Stimulated activated naive CD8-positive, alpha-beta T cell treated with anti-CD3 and anti-CD28 coated beads, Interleukin-15, Interleukin-2, amounts not matched to agents 100 ng/mL and 50 ng/mL, for 24 hours (primary cell): ENCODE measurements around the gene ZFHX3.
"Not testable (repeated sequence)": the region's sequence is repeated elsewhere in the genome, so short reads cannot be mapped to it uniquely, and the experiment has no call there.

ENCODE experiments used
- H3K27ac Mint-ChIP-seq: one replicate; pipeline ENCODE4 v1.8.0; 2021; ENCODE audit warnings: mild to moderate bottlenecking, mixed read lengths
- H3K27me3 Mint-ChIP-seq: one replicate; pipeline ENCODE4 v1.8.0; 2021; ENCODE audit warnings: mixed read lengths
- H3K36me3 Mint-ChIP-seq: one replicate; pipeline ENCODE4 v1.8.0; 2021; ENCODE audit warnings: low read depth, mixed read lengths
- H3K4me1 Mint-ChIP-seq: one replicate; pipeline ENCODE4 v1.8.0; 2021; ENCODE audit warnings: low read depth, mixed read lengths
- H3K4me3 Mint-ChIP-seq: one replicate; pipeline ENCODE4 v1.8.0; 2021; ENCODE audit warnings: mild to moderate bottlenecking, mixed read lengths
- H3K9me3 Mint-ChIP-seq: one replicate; pipeline ENCODE4 v1.8.0; 2021; ENCODE audit warnings: mixed read lengths

ZFHX3 gene

GRCh38 chr16:73047536-73048291, at the start of gene ZFHX3:
Gene ZFHX3 (minus strand): TSS chr16:73048128. CDS start chr16:72960145, 87,983 bp downstream.
- Mint-ChIP-seq H3K36me3 (no peaks in the 10 kb centered on the region), H3K27ac (peak within 1 kb of the TSS; percentile 29), H3K27me3 (peaks cover 28% of the 10 kb centered on the region), H3K9me3 (no peaks in the 10 kb centered on the region), H3K4me3 (peak within 1 kb of the TSS; percentile 66), H3K4me1 (peaks cover 14% of the 10 kb centered on the region)

- H3K9me3 Mint-ChIP-seq: no peaks in the 10 kb centered on the region
Observed at GRCh38 chr16:73096510-73096909, 48.6 kb upstream of the ZFHX3 start.

GRCh38 chr16:73095885-73096421, 48.0 kb upstream of the ZFHX3 start:
- Mint-ChIP-seq H3K27ac (no peak overlapping the region), H3K4me3 (no peak overlapping the region), H3K4me1 (no peaks in the 10 kb centered on the region), H3K27me3 (no peaks in the 10 kb centered on the region), H3K36me3 (no peaks in the 10 kb centered on the region), H3K9me3 (no peaks in the 10 kb centered on the region)

More at GRCh38 chr16:73096510-73096909, 48.6 kb upstream of the ZFHX3 start:
- H3K27ac Mint-ChIP-seq: no peak overlapping the region
- H3K36me3 Mint-ChIP-seq: no peaks in the 10 kb centered on the region
- no peaks in the 10 kb centered on the region for H3K27me3 Mint-ChIP-seq
- no peak overlapping the region for H3K4me3 Mint-ChIP-seq
- no peaks in the 10 kb centered on the region for H3K4me1 Mint-ChIP-seq

GRCh38 chr16:73095142-73095820, 47.4 kb upstream of the ZFHX3 start:
- H3K9me3 Mint-ChIP-seq: no peaks in the 10 kb centered on the region
- H3K4me3 Mint-ChIP-seq: no peak overlapping the region
- no peaks in the 10 kb centered on the region for H3K27me3 Mint-ChIP-seq
- no peaks in the 10 kb centered on the region for H3K36me3 Mint-ChIP-seq
- H3K4me1 Mint-ChIP-seq: no peaks in the 10 kb centered on the region
- H3K27ac Mint-ChIP-seq: no peak overlapping the region

GRCh38 chr16:73094371-73094770, 46.4 kb upstream of the ZFHX3 start:
- H3K27ac Mint-ChIP-seq: no peak overlapping the region
- H3K4me3 Mint-ChIP-seq: no peak overlapping the region
- H3K36me3 Mint-ChIP-seq: no peaks in the 10 kb centered on the region
- no peaks in the 10 kb centered on the region for H3K4me1 Mint-ChIP-seq
- H3K27me3 Mint-ChIP-seq: no peaks in the 10 kb centered on the region
- H3K9me3 Mint-ChIP-seq: no peaks in the 10 kb centered on the region

GRCh38 chr16:73093146-73094144, 45.5 kb upstream of the ZFHX3 start:
- no peaks in the 10 kb centered on the region for H3K27me3 Mint-ChIP-seq
- no peaks in the 10 kb centered on the region for H3K9me3 Mint-ChIP-seq
- no peak overlapping the region for H3K4me3 Mint-ChIP-seq
- H3K4me1 Mint-ChIP-seq: no peaks in the 10 kb centered on the region
- no peaks in the 10 kb centered on the region for H3K36me3 Mint-ChIP-seq
- H3K27ac Mint-ChIP-seq: no peak overlapping the region

GRCh38 chr16:73092236-73092781, 44.4 kb upstream of the ZFHX3 start:
- Mint-ChIP-seq H3K36me3 (no peaks in the 10 kb centered on the region), H3K9me3 (no peaks in the 10 kb centered on the region), H3K27ac (no peak overlapping the region), H3K4me3 (no peak overlapping the region), H3K27me3 (no peaks in the 10 kb centered on the region), H3K4me1 (no peaks in the 10 kb centered on the region)

- Mint-ChIP-seq H3K27ac (no peak overlapping the region), H3K36me3 (no peaks in the 10 kb centered on the region), H3K27me3 (no peaks in the 10 kb centered on the region), H3K4me3 (no peak overlapping the region), H3K4me1 (no peaks in the 10 kb centered on the region), H3K9me3 (no peaks in the 10 kb centered on the region)
Observed at GRCh38 chr16:73091174-73091573, 43.2 kb upstream of the ZFHX3 start.

GRCh38 chr16:73089420-73089819, 41.5 kb upstream of the ZFHX3 start:
- Mint-ChIP-seq H3K27me3 (peaks cover 5% of the 10 kb centered on the region), H3K4me1 (no peaks in the 10 kb centered on the region), H3K4me3 (no peak overlapping the region), H3K27ac (no peak overlapping the region), H3K36me3 (no peaks in the 10 kb centered on the region), H3K9me3 (no peaks in the 10 kb centered on the region)

- H3K4me3 Mint-ChIP-seq: no peak overlapping the region
- H3K27me3 Mint-ChIP-seq: peaks cover 5% of the 10 kb centered on the region
- H3K27ac Mint-ChIP-seq: no peak overlapping the region
- H3K36me3 Mint-ChIP-seq: no peaks in the 10 kb centered on the region
- peaks cover 4% of the 10 kb centered on the region for H3K9me3 Mint-ChIP-seq
- no peaks in the 10 kb centered on the region for H3K4me1 Mint-ChIP-seq
Observed at GRCh38 chr16:73086108-73086507, 38.2 kb upstream of the ZFHX3 start.

GRCh38 chr16:73083271-73083670, 35.3 kb upstream of the ZFHX3 start:
- H3K27ac Mint-ChIP-seq: no peak overlapping the region
- H3K9me3 Mint-ChIP-seq: peaks cover 4% of the 10 kb centered on the region
- peaks cover 5% of the 10 kb centered on the region for H3K27me3 Mint-ChIP-seq
- H3K4me3 Mint-ChIP-seq: no peak overlapping the region
- H3K36me3 Mint-ChIP-seq: no peaks in the 10 kb centered on the region
- H3K4me1 Mint-ChIP-seq: no peaks in the 10 kb centered on the region

GRCh38 chr16:73082634-73083051, 34.7 kb upstream of the ZFHX3 start:
- not testable (repeated sequence) for H3K36me3 Mint-ChIP-seq, H3K4me3 Mint-ChIP-seq, H3K9me3 Mint-ChIP-seq, H3K4me1 Mint-ChIP-seq, H3K27me3 Mint-ChIP-seq, H3K27ac Mint-ChIP-seq

- H3K9me3 Mint-ChIP-seq: peaks cover 4% of the 10 kb centered on the region
- no peaks in the 10 kb centered on the region for H3K4me1 Mint-ChIP-seq
- H3K36me3 Mint-ChIP-seq: no peaks in the 10 kb centered on the region
- H3K27me3 Mint-ChIP-seq: peaks cover 5% of the 10 kb centered on the region
- no peak overlapping the region for H3K27ac Mint-ChIP-seq
- H3K4me3 Mint-ChIP-seq: no peak overlapping the region
Observed at GRCh38 chr16:73080931-73081330, 33.0 kb upstream of the ZFHX3 start.

- no peaks in the 10 kb centered on the region for H3K36me3 Mint-ChIP-seq
Observed at GRCh38 chr16:73076324-73076810, 28.4 kb upstream of the ZFHX3 start.

More at GRCh38 chr16:73076324-73076810, 28.4 kb upstream of the ZFHX3 start:
- Mint-ChIP-seq H3K4me1 (peaks cover under 1% of the 10 kb centered on the region), H3K27me3 (peaks cover 10% of the 10 kb centered on the region), H3K9me3 (no peaks in the 10 kb centered on the region), H3K4me3 (no peak overlapping the region), H3K27ac (no peak overlapping the region)
